Suprapubic skin (tissue), 4 donors: ENCODE results near the gene MTHFD2.

Experiments used
- EP300 ChIP-seq: sonication (generic); formaldehyde crosslinking; IDR thresholded peaks from one replicate; pipeline ENCODE4 v1.6.1; 2017; ENCODE audit warnings: antibody characterized with exemption
- POLR2A ChIP-seq, 2 donors: fragments of 450-650 bp; IDR thresholded peaks; one replicate each; pipeline ENCODE4 v1.6.1; 2017; ENCODE audit warnings: antibody characterized with exemption in 2 of 2, mild to moderate bottlenecking in 2 of 2, moderate library complexity in 2 of 2
- POLR2AphosphoS5 ChIP-seq, 3 donors: sonication (generic); formaldehyde crosslinking; IDR thresholded peaks; one replicate each; pipeline ENCODE4 v1.6.1; 2017; ENCODE audit warnings: antibody characterized with exemption in 3 of 3
- TF ChIP-seq, protein P1 (sequence below), 2 donors: fragments of 200-600 bp in 1 of 2; fragments of 450-650 bp in 1 of 2; sonication (generic) in 1 of 2; IDR thresholded peaks; one replicate each; pipeline ENCODE4 v1.5.1; 2016 to 2019; ENCODE audit warnings: antibody characterized with exemption in 2 of 2, mild to moderate bottlenecking in 1 of 2, moderate library complexity in 1 of 2

- TF ChIP-seq POLR2AphosphoS5 (IDR thresholded peaks at IDR 0.05) (no peak), EP300 (no peak), POLR2A (IDR thresholded peaks at IDR 0.05) (no peak)
- TF ChIP-seq, protein P1, sequence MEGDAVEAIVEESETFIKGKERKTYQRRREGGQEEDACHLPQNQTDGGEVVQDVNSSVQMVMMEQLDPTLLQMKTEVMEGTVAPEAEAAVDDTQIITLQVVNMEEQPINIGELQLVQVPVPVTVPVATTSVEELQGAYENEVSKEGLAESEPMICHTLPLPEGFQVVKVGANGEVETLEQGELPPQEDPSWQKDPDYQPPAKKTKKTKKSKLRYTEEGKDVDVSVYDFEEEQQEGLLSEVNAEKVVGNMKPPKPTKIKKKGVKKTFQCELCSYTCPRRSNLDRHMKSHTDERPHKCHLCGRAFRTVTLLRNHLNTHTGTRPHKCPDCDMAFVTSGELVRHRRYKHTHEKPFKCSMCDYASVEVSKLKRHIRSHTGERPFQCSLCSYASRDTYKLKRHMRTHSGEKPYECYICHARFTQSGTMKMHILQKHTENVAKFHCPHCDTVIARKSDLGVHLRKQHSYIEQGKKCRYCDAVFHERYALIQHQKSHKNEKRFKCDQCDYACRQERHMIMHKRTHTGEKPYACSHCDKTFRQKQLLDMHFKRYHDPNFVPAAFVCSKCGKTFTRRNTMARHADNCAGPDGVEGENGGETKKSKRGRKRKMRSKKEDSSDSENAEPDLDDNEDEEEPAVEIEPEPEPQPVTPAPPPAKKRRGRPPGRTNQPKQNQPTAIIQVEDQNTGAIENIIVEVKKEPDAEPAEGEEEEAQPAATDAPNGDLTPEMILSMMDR (IDR thresholded peaks at IDR 0.05) = no peak
Observed at GRCh38 chr2:74216642-74217041, 18.2 kb downstream of the MTHFD2 start.
